HG03095 (cell line): ENCODE data around the gene VTI1B.
A peak's percentile ranks its signal among the peaks of the same experiment; 100 is the strongest.

Experiments used
- ATAC-seq: cut with Tn5 transposase; IDR thresholded peaks from one replicate; pipeline ENCODE4 v1.9.1; 2021; ENCODE audit warnings: moderate library complexity; ENCODE audit not compliant: unreplicated experiment

Gene VTI1B

DNA sequence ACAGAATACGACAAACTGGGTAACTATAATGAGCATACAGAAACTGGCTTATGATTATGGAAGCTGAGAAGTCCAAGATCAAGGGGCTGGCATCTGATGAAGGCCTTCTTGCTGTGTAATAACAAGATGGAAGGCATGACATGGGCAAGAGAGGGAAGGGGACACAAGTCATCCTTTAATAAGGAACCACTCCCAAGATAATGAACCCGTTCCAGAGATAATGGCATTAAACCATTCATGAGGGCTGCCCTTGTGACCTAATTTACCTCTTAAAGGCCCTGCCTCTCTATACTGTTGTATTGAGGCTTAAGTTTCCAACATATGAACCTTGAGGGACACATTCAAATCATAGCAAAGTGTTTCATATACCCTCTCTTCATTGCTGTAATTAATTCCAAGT is 4.6 kb upstream of the VTI1B start:
- ATAC-seq = no peak

GRCh38 chr14:67675219-67675582 is 769 bp upstream of the VTI1B start:
- ATAC-seq = no peak

DNA sequence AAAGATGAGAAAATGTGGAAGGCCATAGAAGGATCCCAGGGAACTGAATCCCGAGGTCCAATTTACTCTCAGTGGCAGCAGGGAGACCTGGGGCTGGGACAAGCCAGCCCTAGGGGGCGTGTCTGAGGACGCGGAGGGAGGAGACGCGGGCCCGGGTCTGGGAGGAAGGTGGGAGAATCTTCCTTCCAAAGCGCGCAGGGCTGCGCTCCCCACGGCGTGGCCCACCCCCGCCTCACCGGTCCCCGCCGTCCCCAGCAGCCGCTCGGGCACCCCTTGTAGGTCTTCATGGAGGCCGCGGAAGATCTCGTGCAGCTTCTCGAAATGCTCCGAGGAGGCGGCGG is 323 bp downstream of the VTI1B start:
- ATAC-seq = peak; percentile 39

DNA sequence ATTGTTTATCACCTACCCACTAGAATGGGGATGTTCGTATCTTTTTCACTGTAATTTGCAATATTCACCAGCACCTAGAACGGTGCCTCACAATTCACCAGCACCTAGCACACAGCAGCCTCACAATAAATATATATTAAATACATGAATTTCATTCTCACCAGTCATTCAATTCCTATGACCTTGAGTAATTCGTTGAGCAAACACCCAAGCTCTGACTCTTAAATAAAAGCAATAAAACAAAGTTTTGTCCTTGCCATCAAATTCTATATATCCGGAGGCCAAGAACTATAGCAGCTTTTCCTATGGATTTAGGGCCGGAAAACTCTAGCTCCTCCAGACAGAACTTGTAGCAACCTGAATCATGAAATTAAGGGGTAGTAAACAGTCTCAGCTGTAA is 981 bp downstream of the VTI1B start:
- no peak for ATAC-seq

DNA sequence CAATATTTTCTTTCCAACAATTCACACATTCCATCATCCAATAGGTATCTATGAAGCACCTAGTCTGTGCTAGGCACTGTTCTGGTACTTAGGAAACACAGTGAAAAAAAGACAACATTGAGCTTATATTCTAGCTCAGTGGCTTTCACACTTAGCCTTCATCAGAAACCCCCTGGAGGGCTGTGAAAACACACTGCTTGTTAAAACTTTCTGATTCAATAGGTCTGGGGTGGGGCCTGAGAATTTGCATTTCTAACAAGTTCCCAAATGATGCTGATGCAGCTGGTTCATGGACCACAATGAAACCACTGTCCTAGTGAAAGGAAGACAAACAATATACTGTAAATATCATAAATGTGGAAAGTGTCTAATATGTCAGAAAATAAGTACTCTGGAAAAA is 5.9 kb downstream of the VTI1B start:
- no peak for ATAC-seq

DNA sequence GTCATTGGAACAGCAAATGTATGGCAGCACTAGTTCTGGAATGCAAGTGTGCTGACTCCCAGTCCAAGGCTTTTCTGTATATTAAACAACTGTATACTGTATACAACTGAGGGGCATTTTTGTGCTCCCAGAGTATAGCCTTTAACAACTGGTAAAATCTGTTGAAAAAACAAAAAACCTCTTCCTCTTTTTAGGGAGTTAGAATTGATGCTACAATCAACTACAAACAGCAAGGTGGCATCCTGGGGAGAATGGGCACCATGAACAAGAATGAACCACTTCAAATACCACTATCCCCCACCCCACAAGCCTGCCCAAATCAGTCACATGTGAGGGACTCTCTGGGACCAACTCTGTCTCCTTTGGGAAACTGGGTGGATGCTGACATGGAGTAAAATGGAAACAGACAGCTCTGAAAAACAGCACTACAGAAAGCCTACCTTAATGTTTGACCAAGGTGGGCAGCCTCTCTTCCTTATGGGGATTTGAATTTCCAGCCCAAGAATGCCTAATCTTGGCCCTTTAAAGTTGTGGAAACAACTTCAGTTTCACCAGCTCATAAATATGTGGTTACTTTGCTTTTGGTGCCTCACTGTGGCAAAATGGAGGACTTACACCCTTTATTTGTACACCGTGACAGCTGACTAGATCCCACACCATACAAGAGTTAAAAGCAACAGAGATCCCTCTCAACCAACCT is 7.5 kb downstream of the VTI1B start:
- no peak for ATAC-seq

- no peak for ATAC-seq
Measured at GRCh38 chr14:67665868-67666267, 8.6 kb downstream of the VTI1B start.

- ATAC-seq = no peak
Measured at GRCh38 chr14:67663633-67664032, 10.8 kb downstream of the VTI1B start.

DNA sequence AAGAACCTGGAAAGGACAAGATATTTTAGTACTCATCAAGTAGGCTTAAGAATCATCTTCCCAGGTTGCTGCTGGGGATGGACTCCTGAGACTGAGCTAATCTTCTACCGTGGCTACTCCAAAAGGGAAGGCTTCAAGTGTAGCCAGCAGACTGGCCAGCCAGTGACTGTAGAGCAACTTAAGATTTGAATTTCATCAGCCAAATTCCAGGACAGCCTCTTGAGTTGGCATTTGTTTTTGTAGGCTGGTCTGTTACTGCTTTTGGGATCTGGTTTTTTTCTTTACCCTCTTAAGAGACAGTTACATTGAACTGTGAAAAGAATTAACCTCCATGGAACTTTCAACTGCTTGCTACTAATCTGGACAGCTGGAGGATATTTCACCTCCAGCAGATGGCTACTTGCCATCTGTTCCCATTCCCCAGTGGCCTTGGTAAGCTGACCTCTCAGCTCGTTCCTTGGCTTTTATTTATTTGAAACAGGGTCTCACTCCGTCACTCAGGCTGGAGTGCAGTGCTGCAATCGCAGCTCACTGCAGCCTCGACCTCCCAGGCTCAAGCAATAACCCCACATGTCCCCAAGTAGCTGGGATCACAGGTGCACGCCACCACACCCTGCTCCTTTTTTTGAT is 20.7 kb downstream of the VTI1B start:
- ATAC-seq = no peak

DNA sequence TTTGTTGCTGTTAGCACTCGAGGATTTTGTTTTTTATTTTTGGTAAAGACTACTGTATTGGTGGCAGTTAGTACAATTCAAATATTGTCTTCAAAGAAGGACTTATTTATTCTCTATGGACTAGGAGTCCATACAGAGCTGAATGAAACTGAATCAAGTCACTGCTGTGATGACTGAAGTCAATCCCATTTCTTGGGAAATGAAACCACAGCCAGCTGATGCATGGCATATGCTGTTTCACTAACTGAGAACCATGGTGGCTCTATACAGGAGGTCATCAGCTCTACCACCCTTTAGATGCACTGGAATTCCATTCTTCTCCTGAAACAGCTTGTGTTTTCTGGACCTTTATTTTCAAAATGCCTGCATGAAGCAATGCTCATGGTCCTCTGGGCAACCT is 22.2 kb downstream of the VTI1B start:
- ATAC-seq = no peak

- ATAC-seq = no peak
Measured at GRCh38 chr14:67650694-67651093, 23.7 kb downstream of the VTI1B start.

GRCh38 chr14:67650151-67650550 is 24.3 kb downstream of the VTI1B start:
- no peak for ATAC-seq

- ATAC-seq = no peak
Measured at GRCh38 chr14:67646131-67646530, 28.3 kb downstream of the VTI1B start.

- no peak for ATAC-seq
Measured at GRCh38 chr14:67645414-67645813, 29.0 kb downstream of the VTI1B start.

DNA sequence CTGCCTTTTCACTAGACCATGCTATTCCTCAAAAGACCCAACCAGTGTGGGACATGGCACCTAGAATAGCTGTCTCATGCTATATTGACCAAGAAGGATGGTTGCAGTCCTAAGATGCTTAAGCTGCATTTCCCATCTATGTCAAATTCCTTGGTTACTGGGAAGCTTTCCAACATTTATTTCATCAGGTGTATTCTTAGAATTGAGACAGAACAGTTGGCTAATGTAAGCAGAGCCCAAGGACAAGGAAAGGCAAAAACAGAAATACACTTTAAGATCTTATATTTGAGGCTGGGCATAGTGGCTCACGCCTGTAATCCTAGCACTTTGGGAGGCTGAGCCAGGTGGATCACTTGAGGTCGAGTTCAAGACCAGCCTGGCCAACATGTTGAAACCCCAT is 30.0 kb downstream of the VTI1B start:
- no peak for ATAC-seq

DNA sequence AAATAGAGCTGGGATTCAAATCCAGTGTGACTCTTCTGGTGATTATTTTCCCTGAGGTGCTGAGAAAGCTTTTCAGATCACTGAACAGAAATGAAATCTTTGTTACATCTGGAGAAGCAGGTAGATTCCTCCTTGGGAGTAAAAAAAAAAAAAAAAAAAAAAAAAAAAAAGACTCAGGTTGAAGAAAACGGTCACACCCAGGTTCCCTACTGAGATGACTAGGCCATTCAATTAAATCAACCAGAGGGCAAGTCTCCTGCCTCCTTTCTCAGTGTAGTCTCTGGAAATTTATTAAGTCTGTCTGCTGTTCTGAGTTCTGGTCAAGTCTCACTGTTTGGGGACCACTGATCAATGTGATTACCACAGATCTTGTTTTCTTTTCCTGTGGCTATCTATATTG is 30.7 kb downstream of the VTI1B start:
- no peak for ATAC-seq

DNA sequence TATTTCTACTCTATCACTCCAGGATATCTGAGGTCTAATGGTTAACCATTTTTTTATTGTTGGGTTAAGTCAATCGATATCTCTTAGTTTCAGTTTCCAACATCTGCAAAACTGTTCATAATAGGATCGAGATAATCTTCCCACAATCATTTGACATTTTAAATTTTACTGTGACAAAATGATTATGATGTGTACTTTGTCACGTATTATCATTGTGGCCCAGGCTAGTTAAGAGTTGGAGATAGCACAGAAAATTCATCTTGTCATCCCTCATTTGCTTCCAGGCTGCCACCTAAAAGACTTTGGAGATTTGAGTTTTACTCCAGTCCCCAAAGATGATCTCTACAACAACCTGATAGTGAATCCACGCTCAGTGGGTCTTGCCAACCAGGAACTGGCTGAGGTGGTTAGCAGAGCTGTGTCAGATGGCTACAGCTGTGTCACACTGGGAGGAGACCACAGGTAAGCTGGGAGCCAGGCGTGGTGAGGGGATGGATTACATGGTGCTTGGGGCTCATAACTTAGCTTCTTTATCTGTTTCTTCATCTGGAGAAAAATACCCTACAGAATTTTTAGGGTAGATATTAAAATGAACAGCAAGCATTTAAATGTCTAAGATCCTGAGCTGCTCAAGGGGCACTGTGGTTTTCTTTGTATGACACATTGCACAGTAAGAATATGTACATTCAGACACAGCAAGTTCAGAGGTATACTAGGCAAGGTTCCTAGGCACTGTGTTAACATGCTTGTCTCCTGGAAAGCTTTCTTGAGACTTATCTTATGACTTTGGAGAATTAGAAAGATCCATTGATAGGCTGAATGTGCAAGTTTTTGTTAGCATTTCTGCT is 32.3 kb downstream of the VTI1B start:
- no peak for ATAC-seq

DNA sequence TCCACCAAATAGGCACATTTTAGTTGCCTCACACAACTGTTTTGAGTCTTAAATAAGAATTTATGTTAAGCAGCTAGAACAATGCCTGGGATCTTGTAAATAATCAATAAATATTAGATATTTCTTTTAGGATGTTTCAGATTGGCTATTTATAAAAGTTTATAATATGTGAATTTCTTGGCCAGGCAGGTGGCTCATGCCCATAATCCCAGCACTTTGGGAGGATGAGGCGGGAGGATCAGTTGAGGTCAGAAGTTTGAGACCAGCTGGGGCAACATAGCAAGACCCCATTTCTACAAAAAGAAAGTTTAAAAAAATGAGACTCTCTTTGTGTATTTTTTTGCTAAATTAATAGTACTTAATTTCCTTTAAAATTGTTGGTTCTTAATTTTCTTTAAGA is 33.0 kb downstream of the VTI1B start:
- no peak for ATAC-seq

DNA sequence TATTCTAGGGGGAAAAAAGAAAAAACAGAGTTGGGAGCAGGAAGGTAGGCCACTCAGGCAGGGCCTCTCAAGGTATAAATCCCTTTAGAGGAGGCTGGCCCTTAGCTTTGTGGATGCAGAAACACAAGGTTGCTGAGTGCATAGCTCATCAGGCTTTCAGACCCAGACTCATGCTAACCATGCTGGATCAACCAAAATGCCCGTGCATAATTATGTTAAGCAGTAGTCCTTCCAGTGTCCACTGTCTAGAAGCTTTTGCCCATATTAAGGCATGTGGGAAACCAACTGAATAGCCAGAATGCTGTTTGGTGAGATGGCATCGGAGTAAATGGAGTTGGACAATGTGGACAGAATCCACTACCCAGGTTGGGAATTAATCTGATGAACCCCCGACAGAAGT is 35.8 kb downstream of the VTI1B start:
- ATAC-seq = no peak

GRCh38 chr14:67636361-67636919 is 38.0 kb downstream of the VTI1B start:
- peak; percentile 52 for ATAC-seq

DNA sequence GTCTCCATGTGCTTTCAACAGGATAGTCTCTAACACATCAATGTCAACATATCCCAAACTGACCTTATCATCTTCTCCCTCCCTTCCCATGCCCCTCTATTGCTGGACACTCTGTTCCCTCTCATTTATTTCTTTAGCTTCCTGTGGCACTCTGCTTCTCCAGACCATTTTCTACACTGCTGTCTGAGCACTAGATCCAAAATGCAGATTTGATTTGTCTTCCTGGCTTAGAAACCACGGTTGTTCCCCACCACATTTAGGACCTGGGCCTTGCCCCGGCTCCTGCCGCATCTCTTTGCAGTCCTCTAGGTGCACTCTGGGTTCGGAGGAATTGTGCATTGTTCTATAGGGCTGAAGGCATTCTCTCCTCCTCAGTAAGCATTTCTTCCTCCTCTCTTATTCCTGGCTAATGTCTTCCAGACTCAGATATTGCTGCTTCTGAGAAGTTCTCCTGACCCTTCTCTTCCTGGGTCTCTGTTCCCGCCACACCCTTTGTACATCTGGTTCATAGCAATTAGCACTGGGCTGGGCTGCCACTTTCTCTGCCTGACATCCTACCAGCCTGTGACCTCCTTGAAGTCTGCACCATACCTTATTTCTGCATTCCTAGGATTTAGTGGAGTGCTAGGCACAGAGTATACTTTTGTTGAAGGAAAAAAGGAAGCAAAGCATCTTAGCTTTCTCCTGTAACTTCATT is 40.8 kb downstream of the VTI1B start:
- ATAC-seq = no peak
